Activated T-cell treated with anti-CD3 and anti-CD28 coated beads for 48 hours (primary cell): Measurements from ENCODE around the gene DPM2.

ENCODE experiments used
- DNase-seq: peaks from one replicate; pipeline ENCODE4 v3.0.0-alpha.2; 2020; ENCODE audit warnings: low read depth

Gene DPM2

GRCh38 chr9:127955294-127956015 lies 17.8 kb upstream of the DPM2 start:
- peak; percentile 77 for DNase-seq

GRCh38 chr9:127954831-127955293 lies 17.2 kb upstream of the DPM2 start:
- DNase-seq: no peak

DNA sequence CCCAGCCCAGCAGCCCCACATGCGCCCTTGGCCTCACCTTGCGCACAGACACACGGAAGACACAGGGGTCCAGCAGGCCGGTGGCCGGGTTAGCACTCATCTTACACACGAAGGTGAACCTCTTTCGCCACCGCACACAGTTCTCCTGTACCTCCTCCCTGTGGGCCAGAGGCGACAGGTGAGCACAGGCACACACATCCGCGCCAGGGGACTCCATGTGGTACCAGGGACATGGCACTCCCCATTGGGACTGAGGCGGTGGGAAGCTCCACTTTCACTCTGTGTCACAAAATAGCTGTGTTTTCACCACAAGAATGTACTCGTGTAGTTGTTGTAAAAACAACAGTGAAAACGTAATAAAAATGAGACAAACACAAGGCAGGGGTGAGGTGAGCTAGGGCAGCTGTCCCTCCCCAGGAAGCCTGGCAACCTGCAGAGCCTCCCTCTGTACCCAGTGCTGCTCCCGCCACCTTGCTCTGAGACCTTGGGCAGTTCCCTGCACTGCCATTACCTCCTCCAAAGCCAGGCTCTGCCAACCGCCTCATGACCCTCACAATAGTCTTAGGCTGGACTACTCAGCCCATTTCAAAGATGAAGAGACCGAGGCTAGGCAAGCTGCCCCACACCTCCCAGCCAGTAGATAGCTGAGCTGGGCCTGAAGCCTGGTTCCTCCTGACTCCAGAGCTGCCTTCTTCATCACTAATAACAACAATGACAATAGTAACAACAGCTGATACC lies 16.3 kb upstream of the DPM2 start:
- no peak for DNase-seq

- no peak for DNase-seq
These were observed 15.5 kb upstream of the DPM2 start for GRCh38 chr9:127953154-127953553.

- no peak for DNase-seq
These were observed 13.0 kb upstream of the DPM2 start for GRCh38 chr9:127950513-127951289.

DNA sequence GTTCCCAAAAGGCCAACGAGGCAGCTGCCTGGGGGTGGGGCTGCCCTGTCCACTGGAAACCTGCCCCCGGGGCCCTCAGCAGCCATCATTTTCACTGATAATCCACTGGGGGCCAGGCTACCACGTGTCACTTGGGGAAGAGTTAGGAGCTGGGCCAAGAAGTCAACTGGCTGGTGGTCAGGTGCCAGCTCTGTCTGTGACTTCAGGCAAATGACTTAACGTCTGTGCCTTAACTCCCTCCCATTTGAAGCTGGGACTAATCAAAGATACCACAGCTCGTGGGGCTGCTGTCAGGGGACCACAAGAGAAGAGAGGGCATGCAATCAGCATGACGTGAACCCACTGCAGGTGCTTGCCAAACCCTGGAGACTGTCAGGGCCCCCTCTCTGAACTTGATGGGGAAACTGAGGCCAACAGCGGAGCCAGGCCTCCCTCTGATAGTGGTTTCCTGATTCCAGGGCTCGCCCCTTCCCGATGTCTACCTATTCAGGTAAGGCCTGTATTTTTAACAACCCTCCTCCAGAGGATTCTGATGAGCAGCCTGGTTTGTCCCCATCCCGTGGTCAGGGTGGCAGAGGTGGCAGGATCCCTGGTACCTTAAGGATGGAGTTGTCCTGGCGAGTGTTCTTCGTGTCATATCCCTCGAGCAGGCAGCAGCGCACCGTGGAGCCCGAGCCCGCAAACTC lies 12.3 kb upstream of the DPM2 start:
- DNase-seq: no peak

- DNase-seq: no peak
These were observed 10.4 kb upstream of the DPM2 start for GRCh38 chr9:127947841-127948710.

- no peak for DNase-seq
These were observed 9.1 kb upstream of the DPM2 start for GRCh38 chr9:127946728-127947127.

DNA sequence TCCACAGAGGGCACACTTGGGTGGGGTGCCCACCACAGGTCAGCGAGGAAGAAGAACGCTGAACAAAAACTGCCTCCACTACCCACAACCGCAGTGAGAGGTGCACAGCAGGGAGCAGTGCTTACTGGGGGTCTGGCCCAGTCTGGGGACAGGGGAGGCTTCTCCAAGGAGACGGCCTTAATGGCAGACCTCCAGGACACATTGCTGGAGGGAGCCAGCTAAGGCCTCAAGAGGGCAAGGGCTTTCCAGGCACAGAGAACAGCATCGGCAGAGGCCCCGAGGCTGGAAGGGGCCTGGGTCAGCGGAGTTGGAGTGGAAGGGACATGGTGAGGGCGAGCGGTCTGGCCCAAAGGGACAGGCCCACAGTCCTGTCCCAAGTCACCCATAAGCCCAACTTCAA lies 8.3 kb upstream of the DPM2 start:
- no peak for DNase-seq

DNA sequence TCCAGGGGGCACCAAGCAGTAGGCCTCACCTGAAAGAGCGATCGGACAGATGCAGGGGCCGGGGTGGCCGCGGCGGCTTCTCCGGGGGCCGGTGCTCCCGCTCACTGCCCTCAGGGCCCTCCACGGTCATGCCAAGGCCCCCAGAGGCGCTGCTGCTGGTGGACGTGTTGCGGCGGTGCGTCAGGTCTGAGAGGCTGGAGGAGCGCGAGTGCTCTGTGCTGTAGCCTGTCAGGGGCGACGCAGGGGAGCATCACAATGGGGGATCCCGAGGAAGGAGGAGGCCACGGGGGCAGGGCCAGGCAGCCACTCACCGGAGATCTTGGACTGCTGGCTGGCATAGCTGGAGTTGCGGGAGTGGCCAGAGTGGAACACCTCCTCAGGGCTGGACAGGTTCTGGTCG lies 7.7 kb upstream of the DPM2 start:
- no peak for DNase-seq

DNA sequence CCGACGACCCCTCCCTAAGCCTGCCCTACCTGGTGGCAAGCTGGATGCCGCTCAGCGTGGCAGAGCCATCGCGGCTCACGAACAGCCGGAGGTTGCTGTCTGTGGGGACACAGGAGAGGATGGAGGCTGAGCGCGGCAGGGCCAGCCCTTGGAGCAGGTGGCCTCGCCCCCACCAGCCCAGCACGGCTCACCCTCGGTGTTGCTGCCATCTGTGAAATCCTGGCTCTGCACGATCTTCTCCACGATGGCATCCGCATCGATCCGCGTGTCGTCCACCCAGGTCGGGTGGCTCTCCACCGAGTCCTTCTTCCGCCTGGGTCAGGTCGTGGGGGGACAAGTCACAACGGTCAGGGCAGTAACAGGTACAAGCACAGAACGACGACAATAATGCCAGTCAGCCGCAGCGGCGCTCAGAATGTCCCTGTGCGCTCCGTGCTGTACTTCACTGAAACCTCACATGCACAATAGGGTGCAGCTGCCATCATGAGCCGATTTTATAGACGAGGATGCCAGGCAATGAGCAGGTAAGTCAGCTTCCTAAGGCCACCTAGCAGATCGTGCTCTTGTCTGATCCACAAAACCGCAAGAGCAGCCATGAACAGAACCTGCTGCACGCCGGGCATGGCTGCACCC lies 7.0 kb upstream of the DPM2 start:
- DNase-seq: no peak

GRCh38 chr9:127943731-127944144 lies 6.1 kb upstream of the DPM2 start:
- DNase-seq: peak; percentile 79

GRCh38 chr9:127943011-127943662 lies 5.5 kb upstream of the DPM2 start:
- no peak for DNase-seq

GRCh38 chr9:127942216-127943010 lies 4.8 kb upstream of the DPM2 start:
- peak; percentile 43 for DNase-seq

DNA sequence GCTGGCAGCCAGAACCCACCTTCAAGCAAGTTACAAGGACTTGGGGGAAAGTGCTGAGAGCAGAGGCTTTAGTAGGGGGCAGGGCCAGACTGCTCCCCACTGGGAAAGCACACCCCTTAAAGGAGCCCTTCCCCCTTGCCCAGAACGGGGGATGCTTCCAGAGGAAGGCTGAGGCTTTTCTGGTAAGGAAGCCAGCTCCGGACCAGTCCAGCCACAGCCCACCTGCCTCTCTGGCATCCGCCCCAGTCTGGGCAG lies 4.2 kb upstream of the DPM2 start:
- DNase-seq: no peak

DNA sequence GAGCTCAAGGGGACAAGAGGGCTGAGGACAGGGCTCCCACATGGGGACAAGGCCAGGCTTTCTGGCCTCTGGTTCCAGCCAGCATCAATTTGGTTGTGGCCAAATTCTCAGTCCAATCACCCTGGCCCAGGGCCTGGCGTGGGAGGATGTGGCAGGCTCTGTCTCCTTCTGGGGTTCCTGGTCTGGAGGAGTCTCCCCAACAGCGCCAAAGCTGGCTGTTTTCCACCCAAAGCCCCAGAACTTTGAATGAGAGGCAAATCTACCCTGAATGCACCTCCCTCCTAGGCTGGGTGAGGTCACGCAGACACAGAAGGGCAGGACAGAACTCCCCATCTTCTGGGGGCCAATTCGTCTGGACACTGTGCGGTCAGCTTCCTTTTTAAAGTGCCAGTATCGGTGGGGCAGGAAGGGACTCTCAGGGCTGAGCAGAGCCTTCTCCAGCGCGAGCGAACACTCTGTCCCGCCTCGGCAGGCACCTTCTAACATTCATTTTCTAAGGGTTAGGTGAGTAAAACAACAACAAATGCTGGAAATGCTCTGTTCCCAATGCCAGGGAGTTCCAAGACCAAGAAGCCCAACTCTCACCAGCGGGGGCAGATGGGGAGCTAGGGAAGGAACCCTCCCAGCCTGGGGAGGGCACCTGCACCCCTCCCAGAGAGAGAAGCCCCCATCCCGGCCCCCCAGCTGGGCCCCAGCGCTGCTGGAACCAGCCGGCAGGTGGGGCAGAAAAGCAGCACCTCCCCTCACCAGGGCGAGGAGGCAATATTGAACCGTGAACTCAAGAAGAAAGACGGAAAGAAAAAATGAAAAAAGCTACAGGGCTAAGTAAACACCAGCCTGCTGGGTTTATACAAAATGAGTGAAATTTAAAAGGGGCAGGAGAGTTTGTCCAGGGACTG lies 3.7 kb upstream of the DPM2 start:
- DNase-seq: no peak

GRCh38 chr9:127940593-127940992 lies 2.9 kb upstream of the DPM2 start:
- no peak for DNase-seq

GRCh38 chr9:127938298-127938690 lies 640 bp upstream of the DPM2 start:
- no peak for DNase-seq

DNA sequence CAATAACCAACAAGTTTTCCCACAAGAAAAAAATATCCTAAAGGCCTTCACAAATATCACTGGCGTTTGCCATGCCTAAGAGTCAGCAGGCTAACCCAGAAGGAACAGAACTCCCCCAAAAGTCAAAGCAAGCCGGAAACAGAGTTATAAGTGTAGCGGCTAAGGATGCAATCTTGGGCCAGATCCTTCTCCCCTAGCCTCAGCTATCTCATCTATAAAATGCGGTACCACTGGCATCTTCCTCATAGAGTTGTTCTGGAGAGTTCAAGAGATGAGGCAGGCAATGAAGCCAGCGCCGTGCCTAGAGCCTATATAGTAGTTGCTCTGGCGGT lies 632 bp downstream of the DPM2 start:
- DNase-seq: no peak
